Forelimb muscle (tissue), 1 donor: ENCODE measurements around the gene FAM83E. TPM values are rescaled to one million over a fixed set of nuclear protein-coding genes. Genes with fewer than 3 reads are reported as not detected.

Source experiments
- DNase-seq: peaks from one replicate; pipeline ENCODE4 v3.0.0-alpha.2; 2013; ENCODE audit warnings: low read depth
- polyA plus RNA-seq: library from polyadenylated mRNA; unstranded; fragments of 120-200 nt; gene quantifications from one replicate; pipeline ENCODE4 v1.2.1, GENCODE V29; 2013; ENCODE audit not compliant: insufficient read length

Gene FAM83E
- polyA plus RNA-seq, 1 donor = not detected

DNA sequence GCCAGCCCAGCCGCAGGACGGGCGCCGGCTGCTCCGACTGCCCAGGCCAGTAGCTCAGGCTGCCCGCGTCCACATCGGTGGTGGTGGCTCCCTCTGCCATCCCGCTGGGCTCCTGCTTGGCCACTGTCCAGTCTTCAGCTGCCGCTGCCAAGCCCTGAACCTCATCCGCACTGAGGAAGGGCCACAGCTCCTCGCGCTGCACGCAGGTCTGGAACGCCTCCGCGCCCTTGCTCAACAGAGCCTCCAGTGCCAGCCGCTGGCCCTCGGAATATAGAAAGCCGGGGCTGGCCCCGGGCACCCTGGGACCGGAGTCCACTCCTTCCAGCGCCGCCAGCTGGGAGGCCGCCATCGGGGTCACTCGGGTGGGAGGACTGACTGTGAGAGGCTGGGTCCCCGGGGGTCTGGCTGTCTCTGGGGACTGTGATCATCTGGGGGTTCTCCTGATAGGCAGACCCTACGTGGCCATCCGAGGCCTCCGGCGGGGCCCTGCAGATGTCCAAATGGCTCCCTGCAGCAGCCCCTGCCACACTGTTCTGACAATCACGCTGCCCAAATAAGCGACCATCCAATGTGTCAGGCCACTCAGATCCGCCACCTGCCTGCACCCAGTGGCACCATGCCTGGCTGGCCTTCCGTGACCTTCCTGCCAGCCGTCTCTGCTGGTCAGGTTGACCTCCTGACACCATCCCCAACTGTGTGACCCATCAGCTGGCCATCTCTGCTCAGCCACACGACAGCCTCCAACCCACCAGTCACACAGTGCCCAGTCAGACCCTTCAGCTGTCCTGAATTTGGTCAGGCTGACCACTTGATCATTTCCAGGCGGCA lies 1.6 kb downstream of the FAM83E start:
- no peak for DNase-seq

DNA sequence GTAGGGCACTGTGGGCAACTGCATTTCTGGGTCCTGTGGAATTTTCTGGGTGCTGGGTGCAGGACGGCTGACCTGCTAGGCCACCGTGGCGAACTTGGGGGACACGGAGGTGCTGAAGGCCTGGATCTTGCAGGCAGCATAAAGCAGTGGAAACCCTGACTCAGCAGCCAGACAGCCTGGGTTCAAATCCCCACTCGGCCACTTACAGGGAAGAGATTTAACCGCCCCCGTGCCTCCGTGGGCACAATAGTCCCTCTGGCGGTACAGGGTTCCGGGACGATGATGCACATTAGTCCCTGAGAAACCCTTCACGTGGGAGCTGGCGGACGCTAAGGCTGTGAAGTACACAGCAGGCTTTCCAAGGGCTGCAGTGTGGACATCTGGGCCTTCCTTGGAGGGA lies 3.0 kb downstream of the FAM83E start:
- DNase-seq = no peak

DNA sequence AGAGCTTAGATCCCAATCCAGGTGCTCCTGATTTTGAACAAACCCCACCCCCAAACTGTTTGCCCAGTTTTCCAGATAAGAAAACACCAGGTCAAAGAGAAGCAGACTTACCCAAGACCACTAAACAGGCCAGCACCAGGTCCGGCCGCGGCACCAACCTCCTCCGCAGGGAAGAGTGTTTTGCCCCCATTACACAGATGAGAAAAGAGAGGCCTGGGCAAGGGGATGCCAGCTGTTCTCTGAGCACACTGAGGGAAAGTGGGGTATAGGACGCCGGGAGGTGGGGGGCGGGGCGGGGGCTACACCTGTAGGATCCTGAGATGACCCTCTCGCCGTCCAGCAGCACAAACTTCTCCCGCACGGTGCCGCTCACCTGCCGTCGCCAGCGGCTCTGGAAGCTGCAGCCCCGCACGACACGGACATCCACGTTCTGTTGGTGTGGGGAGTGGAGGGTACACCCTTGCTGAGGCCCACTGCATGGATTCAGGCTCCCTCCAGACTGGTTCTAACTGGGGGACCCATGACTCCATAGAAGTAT lies 5.2 kb downstream of the FAM83E start:
- DNase-seq = no peak

DNA sequence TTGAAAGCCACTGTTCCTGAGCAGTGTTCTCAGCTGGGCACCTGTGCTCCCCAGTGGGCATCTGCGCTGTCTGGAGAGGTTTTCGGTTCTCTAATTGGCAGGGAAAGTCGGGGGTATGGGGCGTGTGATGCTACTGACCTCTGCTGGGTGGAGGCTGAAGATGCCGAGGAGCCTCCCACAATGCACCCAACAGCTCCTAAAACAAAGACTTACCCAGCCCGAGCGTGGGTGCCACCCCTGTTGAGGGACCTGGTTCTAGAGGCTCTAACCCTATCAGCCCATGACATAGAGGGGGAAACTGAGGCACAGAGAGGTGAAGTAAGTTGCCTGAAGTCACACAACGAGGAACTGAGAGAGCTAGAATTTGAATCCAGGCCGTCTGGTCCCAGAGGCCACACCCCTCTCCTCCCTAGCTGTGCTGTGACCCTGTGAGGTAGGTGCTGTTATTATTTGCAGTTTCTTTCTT lies 6.0 kb downstream of the FAM83E start:
- no peak for DNase-seq

DNA sequence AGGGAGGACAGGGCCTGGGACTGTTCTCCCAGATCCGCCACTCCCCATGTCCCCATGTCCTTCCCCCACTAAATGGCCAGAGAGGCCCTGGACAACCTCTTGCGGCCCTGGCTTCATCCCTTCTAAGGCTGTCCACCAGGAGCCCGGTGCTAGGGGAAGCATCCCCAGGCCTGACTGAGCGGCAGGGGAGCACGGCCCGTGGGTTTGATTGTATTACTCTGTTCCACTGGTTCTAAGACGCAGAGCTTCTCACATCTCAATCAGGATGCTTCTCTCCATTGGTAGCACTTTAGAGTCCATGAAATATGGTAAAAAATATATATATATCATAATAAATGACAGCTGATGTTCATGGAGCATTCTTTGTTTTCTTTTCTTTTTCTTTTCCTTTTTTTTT lies 7.5 kb downstream of the FAM83E start:
- DNase-seq = no peak

DNA sequence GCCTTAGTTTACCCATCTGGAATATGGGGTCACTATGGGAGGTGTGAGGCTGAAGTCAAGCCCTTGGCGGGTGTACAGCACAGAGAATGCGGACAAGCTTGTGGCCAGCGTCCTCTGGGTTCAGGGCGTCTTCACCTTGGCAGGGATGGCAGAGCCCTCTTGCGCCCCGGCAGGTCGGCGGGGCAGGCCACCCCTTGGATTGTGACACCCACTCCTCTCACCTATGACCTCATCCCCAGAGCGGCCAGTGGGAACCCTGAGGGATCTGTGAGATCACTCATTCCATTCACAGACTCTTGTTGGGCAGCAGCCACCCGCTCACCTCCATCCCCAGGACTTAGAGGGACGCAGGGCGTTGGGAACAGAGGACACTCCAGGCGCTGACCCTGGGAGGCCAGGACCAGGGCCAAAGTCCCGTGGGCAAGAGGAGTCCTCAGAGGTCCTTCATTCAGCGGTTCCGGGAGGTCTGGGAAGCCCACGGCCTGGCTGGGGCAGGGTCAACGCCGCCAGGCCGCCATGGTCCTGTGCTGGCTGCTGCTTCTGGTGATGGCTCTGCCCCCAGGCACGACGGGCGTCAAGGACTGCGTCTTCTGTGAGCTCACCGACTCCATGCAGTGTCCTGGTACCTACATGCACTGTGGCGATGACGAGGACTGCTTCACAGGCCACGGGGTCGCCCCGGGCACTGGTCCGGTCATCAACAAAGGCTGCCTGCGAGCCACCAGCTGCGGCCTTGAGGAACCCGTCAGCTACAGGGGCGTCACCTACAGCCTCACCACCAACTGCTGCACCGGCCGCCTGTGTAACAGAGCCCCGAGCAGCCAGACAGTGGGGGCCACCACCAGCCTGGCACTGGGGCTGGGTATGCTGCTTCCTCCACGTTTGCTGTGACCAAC lies 8.2 kb downstream of the FAM83E start, which contains the start of gene SPACA4:
TSS of gene SPACA4 (plus strand) at position 280 of the 896 bp plus-strand sequence. CDS start at position 517, 237 bp downstream.
- no peak for DNase-seq

DNA sequence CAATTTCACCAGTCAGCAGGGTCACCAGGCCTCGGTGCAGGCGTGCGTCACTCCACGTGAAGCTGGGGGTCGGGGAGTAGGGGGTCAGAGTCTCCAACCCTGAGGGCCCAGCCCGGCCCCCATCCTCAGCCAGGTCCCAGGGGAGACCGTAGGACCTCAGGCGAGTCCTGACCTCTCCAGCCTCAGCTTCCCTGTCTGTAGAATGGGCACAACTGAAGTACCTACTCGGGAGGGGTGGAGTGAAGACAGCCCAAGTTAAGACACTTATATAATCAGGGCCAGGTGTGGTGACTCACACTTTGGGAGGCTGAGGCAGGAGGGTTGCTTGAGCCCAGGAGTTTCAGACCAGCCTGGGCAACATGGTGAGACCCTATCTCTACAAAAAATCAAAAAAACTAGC lies 11.0 kb downstream of the FAM83E start:
- DNase-seq = no peak

DNA sequence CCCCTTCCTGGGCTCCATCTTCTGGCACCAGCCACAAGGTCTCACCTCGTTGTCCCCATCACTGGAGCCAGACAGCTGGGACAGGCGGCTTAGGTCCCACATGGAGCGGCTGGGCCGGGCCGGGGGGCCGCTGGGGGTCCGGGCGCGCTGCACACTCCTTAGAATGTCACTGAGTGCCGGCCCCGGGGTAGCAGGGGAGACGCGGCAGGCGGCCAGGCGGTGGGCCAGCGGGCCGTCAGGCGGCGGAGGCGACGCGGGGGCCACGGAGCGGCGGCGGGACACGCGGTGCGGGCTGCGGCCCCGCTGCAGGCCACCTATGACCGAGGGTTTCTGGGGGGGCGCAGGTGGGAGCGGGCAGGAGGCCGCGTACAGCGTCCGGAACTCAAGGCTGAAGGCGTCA lies 11.4 kb downstream of the FAM83E start:
- DNase-seq = no peak

DNA sequence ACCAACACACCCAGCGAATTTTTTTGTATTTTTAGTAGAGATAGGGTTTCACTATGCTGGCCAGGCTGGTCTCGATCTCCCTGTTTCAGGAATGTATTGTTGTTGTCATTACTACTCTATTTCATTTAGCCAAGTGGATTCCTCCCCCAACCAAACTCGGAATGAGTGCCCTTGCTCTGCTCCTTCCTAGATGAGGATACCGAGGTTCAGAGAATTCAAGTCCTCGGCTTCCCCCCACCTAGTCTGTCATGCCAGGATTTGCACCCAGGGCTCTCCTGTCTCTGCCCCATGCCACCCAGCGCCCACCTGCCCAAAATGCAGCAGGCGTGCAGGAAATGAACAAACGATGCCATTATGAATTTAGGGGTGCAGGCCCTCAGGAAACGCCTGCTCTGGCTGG lies 11.9 kb downstream of the FAM83E start:
- DNase-seq = no peak

DNA sequence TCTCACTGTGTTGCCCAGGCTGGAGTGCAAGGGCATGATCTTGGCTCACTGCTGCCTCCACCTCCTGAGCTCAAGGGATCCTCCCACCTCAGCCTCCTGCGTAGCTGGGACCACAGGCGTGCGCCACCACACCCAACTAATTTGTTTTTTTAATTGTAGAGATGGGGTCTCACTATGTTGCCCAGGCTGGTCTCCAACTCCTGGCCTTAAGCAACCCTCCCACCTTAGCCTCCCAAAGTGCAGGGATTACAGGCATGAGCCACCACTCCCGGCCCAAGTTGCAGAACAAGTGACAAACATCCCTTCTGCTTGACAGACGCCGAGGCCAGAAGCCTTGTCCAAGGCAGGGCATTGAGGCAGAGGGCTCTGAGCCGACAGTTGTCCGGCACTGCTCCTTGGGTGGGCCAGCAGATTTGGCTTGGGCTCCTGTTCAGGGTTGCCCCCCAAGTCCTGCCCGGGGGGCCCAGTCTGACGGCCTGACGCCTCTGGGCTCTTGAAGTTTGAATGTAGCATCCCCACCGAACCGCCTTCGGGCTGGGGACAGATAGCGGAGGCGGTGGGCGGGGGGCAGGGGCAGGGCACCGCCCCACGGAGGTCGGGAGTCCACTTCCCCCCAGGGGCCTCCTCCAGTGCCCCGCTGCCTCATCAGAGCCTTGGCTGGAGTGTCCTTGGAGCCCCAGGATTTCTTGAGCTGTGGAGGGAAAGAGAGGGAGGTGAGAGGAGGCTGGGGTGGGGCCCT lies 14.0 kb downstream of the FAM83E start:
- DNase-seq = no peak

DNA sequence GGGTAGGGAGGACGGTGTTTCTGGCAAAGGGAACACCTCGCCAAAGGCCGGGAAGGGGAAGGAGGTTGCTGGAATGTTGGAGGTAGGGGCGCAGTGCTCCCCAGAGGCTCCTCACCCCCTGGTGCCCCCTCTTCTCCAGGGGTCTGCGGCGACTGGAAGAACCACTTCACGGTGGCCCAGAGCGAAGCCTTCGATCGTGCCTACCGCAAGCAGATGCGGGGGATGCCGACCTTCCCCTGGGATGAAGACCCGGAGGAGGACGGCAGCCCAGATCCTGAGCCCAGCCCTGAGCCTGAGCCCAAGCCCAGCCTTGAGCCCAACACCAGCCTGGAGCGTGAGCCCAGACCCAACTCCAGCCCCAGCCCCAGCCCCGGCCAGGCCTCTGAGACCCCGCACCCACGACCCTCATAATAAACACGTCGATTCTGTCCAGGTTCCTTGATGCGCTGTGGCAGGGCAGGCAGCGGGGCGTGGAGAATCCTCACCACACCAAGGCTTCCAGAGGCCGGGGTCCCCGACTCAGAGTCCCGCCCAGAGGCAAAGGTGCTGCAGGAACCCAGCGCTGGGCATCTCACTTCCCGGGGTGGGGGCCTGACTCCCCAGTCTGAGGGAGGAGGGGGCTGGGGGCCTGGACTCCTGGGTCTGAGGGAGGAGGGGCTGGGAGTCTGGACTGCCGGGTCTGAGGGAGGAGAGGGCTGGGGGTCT lies 15.7 kb downstream of the FAM83E start:
- DNase-seq = no peak

DNA sequence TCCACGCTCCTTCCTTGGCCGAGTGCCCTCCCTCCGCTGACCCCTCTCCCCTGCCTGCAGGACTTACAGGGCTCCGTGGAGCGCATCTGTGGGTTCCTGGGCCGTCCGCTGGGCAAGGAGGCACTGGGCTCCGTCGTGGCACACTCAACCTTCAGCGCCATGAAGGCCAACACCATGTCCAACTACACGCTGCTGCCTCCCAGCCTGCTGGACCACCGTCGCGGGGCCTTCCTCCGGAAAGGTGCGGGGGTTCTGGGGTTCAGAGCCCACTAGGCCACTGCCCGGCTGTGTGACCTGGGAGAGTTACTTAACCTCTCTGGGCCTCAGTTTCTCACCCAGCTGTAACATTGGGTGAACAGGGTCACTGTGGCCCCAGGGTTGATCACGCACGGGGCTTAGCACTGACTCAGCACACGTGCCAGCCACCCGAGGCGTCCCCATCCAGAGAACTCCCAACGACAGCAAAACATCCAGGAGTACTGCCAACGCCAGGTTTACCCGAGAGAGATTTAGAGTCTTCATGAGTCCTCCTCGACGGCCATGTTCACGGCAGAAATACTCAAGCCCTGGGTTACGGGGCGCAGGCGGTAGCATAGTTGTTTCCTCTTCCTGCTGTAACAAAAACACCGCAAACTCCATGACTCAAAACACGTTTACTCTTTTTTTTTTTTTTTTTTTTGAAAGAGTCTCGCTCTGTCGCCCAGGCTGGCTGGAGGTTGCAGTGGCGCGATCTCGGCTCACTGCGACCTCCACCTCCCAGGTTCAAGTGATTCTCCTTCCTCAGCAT lies 18.0 kb downstream of the FAM83E start:
- DNase-seq = no peak

DNA sequence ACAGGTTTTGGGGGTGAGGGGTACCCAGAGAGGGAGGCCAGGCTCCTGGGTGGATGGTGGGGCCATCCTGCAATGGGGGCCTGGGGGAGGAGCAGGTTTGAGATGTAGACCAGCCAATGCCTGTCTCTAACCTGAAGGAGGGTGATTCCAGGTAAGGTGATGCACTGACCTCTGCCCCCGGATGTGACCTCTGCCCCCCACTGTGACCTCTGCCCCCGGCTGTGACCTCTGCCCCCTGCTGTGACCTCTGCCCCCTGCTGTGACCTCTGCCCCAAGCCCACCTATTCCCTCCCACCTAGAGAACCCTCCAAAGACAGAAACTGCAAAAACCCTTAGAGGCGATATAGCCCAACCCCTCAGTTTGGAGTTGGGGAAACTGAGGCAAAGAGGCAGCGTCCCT lies 18.6 kb downstream of the FAM83E start:
- DNase-seq = no peak

DNA sequence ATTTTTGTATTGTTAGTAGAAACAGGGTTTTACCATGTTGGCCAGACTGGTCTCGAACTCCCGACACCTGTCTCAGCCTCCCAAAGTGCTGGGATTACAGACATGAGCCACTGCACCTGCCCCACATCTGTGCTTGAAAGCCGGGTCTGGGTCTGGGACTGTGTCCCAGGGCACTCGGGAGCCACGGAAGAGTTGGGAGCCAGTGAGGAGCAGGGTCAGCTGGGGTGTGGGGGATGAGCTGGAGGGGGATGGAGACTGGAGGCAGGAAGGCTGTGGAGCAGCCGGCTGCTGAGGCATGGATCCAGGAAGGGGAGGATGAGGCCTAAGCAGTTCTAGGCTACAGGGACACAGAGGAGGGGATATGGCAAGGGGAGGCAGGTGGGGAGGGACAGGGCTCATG lies 19.0 kb downstream of the FAM83E start:
- no peak for DNase-seq

DNA sequence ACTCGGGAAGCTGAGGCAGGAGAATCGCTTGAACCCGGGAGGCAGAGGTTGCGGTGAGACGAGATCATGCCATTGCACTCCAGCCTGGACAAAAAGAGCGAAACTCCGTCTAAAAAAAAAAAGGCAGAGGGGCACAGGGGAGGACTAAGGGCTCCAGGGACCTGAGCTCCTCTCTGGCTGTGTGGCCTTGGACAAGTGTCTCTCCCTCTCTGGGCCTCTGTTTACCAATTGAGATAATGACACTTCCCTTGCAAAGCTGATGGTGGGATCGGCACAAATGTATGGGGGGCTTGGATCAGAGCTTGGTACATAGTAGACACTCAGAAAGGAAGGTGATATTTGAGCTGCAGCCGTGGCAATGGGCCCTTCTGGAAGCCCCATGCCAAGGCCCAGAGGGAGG lies 19.7 kb downstream of the FAM83E start:
- no peak for DNase-seq

DNA sequence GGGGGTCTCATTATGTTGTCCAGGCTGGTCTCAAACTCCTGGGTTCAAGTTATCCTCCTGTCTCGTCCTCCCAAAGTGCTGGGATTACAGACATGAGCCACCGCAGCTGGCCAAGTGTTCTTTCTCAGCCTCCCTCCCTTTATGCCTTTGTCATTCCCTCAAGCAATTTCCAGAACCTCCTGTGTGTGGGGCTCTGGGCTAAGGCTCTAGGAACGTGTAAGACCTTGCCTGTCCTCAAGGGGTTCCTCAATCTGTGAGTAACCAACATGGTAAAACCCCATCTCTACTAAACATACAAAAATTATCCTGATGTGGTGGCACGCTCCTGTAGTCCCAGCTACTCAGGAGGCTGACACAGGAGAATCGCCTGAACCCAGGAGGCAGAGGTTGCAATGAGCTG lies 23.9 kb downstream of the FAM83E start:
- DNase-seq = no peak

DNA sequence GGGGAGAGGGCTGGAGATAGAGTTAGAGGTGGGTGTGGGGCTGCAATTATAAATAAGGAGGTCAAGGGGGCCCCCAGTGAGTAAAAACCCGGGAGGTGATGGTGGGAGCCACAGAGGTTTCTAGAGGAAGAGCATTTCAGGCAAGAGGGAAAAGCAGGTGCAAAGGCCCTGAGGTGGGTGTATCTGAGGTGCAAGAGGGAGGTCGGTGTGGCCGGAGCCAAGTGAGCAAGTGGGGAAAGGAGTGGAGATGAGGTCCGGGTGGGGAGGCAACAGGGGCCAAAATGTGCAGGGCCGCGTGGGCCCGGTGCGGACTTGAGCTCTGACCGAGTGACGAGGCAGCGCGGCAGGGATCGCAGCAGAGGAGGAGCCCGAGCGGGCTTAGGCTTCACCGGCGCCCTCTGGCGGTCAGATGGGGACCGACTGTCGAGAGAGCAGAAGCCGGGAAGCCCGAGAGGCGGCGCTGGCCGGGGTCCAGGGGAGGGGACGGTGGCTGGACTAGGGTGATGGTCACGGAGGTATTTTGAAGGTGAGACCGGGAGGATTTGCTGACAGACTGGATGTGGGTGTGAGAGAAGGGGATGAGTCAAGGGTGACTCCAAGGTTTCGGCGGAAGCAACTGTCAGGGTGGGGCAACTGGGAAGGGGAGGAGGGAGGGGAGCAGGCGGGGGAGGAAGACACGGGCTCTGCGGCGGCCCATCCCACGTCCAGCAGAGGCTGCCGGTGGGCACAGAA lies 26.0 kb downstream of the FAM83E start:
- DNase-seq = peak; percentile 39

DNA sequence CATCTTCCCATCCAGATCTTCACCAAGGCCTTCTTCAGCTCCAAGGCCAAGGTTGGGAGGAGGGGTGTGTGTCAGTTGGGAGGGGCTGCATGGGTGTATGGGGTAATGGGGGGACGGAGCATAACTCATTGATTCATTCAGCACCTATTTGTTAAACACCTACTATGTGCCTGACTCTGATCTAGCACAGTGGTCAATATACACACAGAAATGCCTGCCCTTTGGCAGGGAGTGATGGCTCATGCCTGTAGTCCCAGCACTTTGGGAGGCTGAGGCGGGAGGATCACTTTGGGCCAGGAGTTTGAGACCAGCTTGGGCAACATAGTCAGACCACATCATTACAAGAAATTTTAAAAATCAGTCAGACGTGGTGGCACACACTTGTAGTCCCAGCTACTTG lies 27.5 kb downstream of the FAM83E start:
- no peak for DNase-seq

DNA sequence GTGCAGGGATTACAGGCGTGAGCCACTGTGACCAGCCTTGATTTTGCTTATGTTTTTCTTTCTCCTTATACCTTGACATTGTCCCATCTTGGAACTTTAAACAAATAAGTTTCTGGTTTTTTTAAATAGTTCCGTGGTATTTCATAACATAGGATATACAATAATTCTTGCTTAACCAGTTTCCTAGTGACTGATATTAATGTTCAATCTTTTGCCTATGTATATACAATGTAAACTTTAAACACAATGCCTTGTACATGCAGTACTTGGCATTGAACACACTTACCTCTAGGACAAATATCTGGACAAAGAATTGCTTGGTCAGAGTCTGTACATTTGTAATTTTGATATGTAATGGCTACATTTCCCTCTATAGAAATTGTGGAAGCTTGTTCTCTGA lies 32.7 kb downstream of the FAM83E start:
- DNase-seq = no peak

DNA sequence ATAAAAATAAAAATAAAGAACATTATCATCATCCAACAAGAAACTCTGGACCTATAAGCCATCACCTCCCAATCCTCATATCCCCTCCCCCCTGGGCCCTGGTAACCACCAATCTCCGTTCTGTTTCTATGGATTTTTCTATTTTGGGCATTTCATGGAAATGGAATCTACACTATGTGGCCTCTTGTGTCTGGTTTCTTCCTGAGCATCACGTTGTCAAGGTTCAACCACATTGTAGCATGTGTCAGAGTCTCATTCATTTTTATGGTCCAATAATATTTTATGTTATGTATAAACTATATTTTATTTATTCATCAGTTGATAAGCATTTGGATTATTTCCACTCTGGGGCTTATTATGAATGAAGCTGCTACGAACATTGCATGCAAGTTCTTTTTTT lies 36.0 kb downstream of the FAM83E start:
- no peak for DNase-seq
